ENCODE results near the gene HMCES. TPM values are rescaled to one million over a fixed set of nuclear protein-coding genes. Genes with fewer than 3 reads are reported as not detected.
"Not testable (repeated sequence)": the region's sequence is repeated elsewhere in the genome, so short reads cannot be mapped to it uniquely, and the experiment has no call there.

Gene HMCES
- total and polyA plus RNA-seq, 11 donors = 30.0 to 46.6 (median 37.7) TPM

DNA sequence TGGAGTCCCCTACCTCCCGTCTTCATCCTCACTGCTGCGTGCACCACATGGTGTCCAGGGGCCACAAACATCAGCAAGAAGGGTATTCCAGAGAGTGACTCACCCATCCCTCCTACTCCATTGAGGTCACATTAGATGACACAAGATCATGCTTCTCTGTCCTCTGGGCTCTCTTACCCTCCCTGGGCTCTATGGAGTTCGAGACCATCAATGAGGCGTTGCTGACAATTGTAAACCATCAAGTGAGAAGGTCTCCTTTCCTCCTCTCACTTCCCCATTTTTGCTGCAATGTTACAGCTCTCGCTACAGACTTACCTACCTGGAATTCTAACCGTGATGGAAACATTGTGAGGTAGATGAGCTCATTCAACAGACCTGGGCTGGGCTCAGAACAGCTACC, 51.7 kb downstream of the HMCES start:
- H3K9me3 ChIP-seq = no peaks in the 10 kb centered on the region
- no peak overlapping the region for H3K27ac ChIP-seq
- no peaks in the 10 kb centered on the region for H3K27me3 ChIP-seq
- no peaks in the 10 kb centered on the region for H3K4me1 ChIP-seq
- intact Hi-C loops (cut with DNase I) = no loop called here
- WGBS, 4 donors = 87 to 93% (median 91%) methylated on average over 6 of the region's 6 CpGs
- H3K4me3 ChIP-seq = no peak overlapping the region
- ATAC-seq = no peak
- H3K36me3 ChIP-seq = no peaks in the 10 kb centered on the region
- no peak for TF ChIP-seq POLR2A (IDR thresholded peaks at IDR 0.05)
- TF ChIP-seq, protein P1, sequence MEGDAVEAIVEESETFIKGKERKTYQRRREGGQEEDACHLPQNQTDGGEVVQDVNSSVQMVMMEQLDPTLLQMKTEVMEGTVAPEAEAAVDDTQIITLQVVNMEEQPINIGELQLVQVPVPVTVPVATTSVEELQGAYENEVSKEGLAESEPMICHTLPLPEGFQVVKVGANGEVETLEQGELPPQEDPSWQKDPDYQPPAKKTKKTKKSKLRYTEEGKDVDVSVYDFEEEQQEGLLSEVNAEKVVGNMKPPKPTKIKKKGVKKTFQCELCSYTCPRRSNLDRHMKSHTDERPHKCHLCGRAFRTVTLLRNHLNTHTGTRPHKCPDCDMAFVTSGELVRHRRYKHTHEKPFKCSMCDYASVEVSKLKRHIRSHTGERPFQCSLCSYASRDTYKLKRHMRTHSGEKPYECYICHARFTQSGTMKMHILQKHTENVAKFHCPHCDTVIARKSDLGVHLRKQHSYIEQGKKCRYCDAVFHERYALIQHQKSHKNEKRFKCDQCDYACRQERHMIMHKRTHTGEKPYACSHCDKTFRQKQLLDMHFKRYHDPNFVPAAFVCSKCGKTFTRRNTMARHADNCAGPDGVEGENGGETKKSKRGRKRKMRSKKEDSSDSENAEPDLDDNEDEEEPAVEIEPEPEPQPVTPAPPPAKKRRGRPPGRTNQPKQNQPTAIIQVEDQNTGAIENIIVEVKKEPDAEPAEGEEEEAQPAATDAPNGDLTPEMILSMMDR (IDR thresholded peaks at IDR 0.05) = no peak
- no peak for DNase-seq

DNA sequence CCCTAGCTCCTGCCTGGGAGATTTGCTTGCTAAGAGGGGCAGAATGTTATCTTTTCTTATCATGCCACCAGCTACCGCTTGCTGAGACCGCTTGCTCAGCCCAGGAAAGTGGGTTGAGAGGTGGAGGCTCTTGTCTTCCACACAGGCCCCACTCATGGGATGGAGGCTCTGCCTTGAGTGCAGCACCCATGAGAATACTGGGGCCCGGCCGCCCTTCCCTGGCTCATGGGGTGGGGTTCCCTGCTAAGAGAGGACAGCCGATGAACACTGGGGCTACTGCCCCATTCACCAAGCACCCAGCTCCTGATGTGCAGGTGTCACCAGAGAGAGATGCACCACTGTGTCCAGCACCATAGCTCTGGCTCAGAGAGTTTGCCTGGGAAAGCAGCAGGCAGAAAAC, 55.2 kb downstream of the HMCES start:
- Histone ChIP-seq H3K4me1 (no peaks in the 10 kb centered on the region), H3K36me3 (no peaks in the 10 kb centered on the region), H3K4me3 (no peak overlapping the region), H3K27ac (no peak overlapping the region), H3K27me3 (no peaks in the 10 kb centered on the region), H3K9me3 (no peaks in the 10 kb centered on the region)
- no peak for TF ChIP-seq POLR2A (IDR thresholded peaks at IDR 0.05)
- TF ChIP-seq, protein P1 (IDR thresholded peaks at IDR 0.05) = no peak
- intact Hi-C loops (cut with DNase I) = no loop called here
- ATAC-seq (no peak), DNase-seq (peak in 2 of 5 donors; percentile 7 to 49)
- WGBS, 4 donors = 84 to 92% (median 91%) methylated on average over 5 of the region's 5 CpGs

GRCh38 chr3:129336093-129336706, 57.5 kb downstream of the HMCES start:
- Histone ChIP-seq H3K36me3 (no peaks in the 10 kb centered on the region), H3K27me3 (no peaks in the 10 kb centered on the region), H3K9me3 (no peaks in the 10 kb centered on the region), H3K4me1 (no peaks in the 10 kb centered on the region), H3K27ac (no peak overlapping the region), H3K4me3 (no peak overlapping the region)
- DNase-seq (peak in 2 of 5 donors; percentile 10 to 19), ATAC-seq (no peak)
- intact Hi-C loops (cut with DNase I) = no loop called here
- no peak for TF ChIP-seq POLR2A (IDR thresholded peaks at IDR 0.05)
- TF ChIP-seq, protein P1 (IDR thresholded peaks at IDR 0.05) = no peak
- WGBS, 4 donors = 79 to 93% (median 89%) methylated on average over 6 of the region's 6 CpGs

DNA sequence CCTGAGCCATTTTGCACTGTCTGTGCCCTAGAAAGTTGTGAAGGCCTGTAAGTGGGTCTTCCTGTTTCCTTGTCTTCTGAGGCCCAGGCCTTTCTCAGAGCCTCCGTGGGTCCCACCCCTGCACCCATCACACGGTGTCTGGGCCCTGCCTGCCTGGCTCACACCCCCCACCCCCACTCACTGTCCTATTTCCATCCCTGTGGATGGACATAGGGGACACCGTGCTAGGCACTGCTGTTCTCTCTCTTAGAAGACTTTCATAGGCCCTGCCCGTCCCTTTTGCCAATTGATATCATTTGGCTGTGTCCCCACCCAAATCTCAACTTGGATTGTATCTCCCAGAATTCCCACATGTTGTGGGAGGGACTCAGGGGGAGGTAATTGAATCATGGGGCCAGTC, 59.0 kb downstream of the HMCES start:
- H3K36me3 ChIP-seq; intact Hi-C loops (cut with DNase I); ATAC-seq; H3K27ac ChIP-seq; H3K4me1 ChIP-seq; H3K4me3 ChIP-seq; H3K27me3 ChIP-seq; H3K9me3 ChIP-seq: not testable (repeated sequence)
- peak in 1 of 5 donors; percentile 27 for DNase-seq
- WGBS, 4 donors = 86 to 91% (median 90%) methylated on average over 4 of the region's 4 CpGs

GRCh38 chr3:129339186-129339585, 60.5 kb downstream of the HMCES start:
- peak in 1 of 5 donors; percentile 27 for DNase-seq
- H3K4me3 ChIP-seq; intact Hi-C loops (cut with DNase I); H3K36me3 ChIP-seq; H3K27me3 ChIP-seq; ATAC-seq; H3K9me3 ChIP-seq; H3K27ac ChIP-seq; H3K4me1 ChIP-seq: not testable (repeated sequence)
- 91 to 96% methylated on average over 16 to 25 of the region's 36 CpGs; no CpG with 5 or more reads in 2 of the 4 donors for WGBS, 4 donors

DNA sequence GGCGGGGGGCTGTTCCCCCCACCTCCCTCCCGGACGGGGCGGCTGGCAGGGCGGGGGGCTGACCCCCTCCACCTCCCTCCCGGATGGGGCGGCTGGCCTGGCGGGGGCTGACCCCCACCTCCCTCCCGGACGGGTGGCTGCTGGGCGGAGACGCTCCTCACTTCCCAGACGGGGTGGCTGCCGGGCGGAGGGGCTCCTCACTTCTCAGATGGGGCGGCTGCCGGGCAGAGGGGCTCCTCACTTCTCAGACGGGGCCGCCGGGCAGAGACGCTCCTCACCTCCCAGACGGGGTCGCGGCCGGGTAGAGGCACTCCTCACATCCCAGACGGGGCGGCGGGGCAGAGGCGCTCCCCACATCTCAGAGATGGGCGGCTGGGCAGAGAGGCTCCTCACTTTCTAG, 61.2 kb downstream of the HMCES start:
- H3K4me1 ChIP-seq = peaks cover 0 to 14% (median 8%) of the 10 kb centered on the region in 12 donors
- H3K27ac ChIP-seq; H3K36me3 ChIP-seq; intact Hi-C loops (cut with DNase I); H3K4me3 ChIP-seq; H3K27me3 ChIP-seq; H3K9me3 ChIP-seq; ATAC-seq: not testable (repeated sequence)
- DNase-seq = peak in 2 of 5 donors; percentile 2 to 37
- WGBS, 4 donors = 92 to 100% (median 97%) methylated on average over 1 to 30 of the region's 30 CpGs
